Inferior parietal cortex (tissue), 1 donor: ENCODE measurements around the gene FRAT1.

Experiments used
- DNase-seq: peaks from one replicate; pipeline ENCODE4 v3.0.0-alpha.2; 2016; ENCODE audit errors: extremely low spot score

FRAT1 gene

GRCh38 chr10:97307866-97308780 is 10.9 kb upstream of the FRAT1 start:
- DNase-seq, result no peak

GRCh38 chr10:97311111-97311626 is 7.9 kb upstream of the FRAT1 start:
- DNase-seq, result no peak

GRCh38 chr10:97312897-97313296 is 6.2 kb upstream of the FRAT1 start:
- DNase-seq, result no peak

GRCh38 chr10:97314671-97315070 is 4.4 kb upstream of the FRAT1 start:
- DNase-seq, result no peak

- peak; percentile 44 for DNase-seq
Measured at GRCh38 chr10:97319671-97320479, 804 bp downstream of the FRAT1 start.

- no peak for DNase-seq
Measured at GRCh38 chr10:97320480-97321031, 1.5 kb downstream of the FRAT1 start.

GRCh38 chr10:97321032-97321803 is 2.1 kb downstream of the FRAT1 start:
- peak; percentile 63 for DNase-seq

GRCh38 chr10:97321804-97322190 is 2.7 kb downstream of the FRAT1 start:
- no peak for DNase-seq

GRCh38 chr10:97323501-97323900 is 4.4 kb downstream of the FRAT1 start:
- no peak for DNase-seq

- DNase-seq, result no peak
Measured at GRCh38 chr10:97325754-97326153, 6.7 kb downstream of the FRAT1 start.

- DNase-seq, result no peak
Measured at GRCh38 chr10:97327348-97328294, 8.6 kb downstream of the FRAT1 start.

- DNase-seq, result no peak
Measured at GRCh38 chr10:97328646-97329453, 9.8 kb downstream of the FRAT1 start.

- DNase-seq, result no peak
Measured at GRCh38 chr10:97329766-97330165, 10.7 kb downstream of the FRAT1 start.

- DNase-seq, result no peak
Measured at GRCh38 chr10:97331153-97331703, 12.2 kb downstream of the FRAT1 start.

GRCh38 chr10:97332591-97333350 is 13.7 kb downstream of the FRAT1 start:
- DNase-seq, result peak; percentile 63

- DNase-seq, result no peak
Measured at GRCh38 chr10:97333351-97333600, 14.2 kb downstream of the FRAT1 start.

GRCh38 chr10:97333601-97334369 is 14.7 kb downstream of the FRAT1 start:
- DNase-seq, result no peak
